Psoas muscle (tissue), 8 donors: Measurements from ENCODE around the gene FMO5. TPM values are rescaled to one million over a fixed set of nuclear protein-coding genes. Genes with fewer than 3 reads are reported as not detected.

ENCODE experiments used
- ATAC-seq, 4 donors: fragments of 200-7000 bp; cut with Tn5 transposase; one replicate each; pipeline ENCODE4 v1.9.1; 2020; ENCODE audit warnings: moderate library complexity in 3 of 4, mild to moderate bottlenecking in 2 of 4
- DNase-seq, 2 donors: peaks; one replicate each; pipeline ENCODE4 v3.0.0-alpha.2; 2020
- H3K27ac ChIP-seq: fragments of 200-600 bp; one replicate; pipeline ENCODE4 v1.8.0; 2022
- H3K27me3 ChIP-seq, 3 donors: fragments of 200-600 bp in 1 of 3; one replicate each; pipeline versions ENCODE4 v1.6.1 to v1.8.0; 2013 to 2022; ENCODE audit warnings: low read length in 2 of 3, mild to moderate bottlenecking in 2 of 3, moderate library complexity in 1 of 3; ENCODE audit not compliant: insufficient read depth in 3 of 3
- H3K36me3 ChIP-seq, 2 donors: fragments of 200-600 bp in 1 of 2; one replicate each; pipeline versions ENCODE4 v1.6.1 to v1.8.0; 2013 to 2022; ENCODE audit warnings: low read depth in 1 of 2, mild to moderate bottlenecking in 1 of 2, moderate library complexity in 1 of 2; ENCODE audit not compliant: insufficient read depth in 1 of 2
- H3K4me1 ChIP-seq: fragments of 200-600 bp; one replicate; pipeline ENCODE4 v1.8.0; 2022
- H3K4me3 ChIP-seq: fragments of 200-600 bp; one replicate; pipeline ENCODE4 v1.8.0; 2022; ENCODE audit warnings: mild to moderate bottlenecking
- H3K9me3 ChIP-seq: fragments of 200-600 bp; one replicate; pipeline ENCODE4 v1.8.0; 2022
- CTCF ChIP-seq: fragments of 200-600 bp; IDR thresholded peaks from one replicate; pipeline ENCODE4 v1.8.0; 2022; ENCODE audit warnings: antibody characterized with exemption
- WGBS, 3 donors: extraction: QIAGEN DNeasy Blood & Tissue Kit; methylation state at CpG; one replicate each; pipeline versions ENCODE4 v1.1.6 to v1.1.7; 2013; 5-methylcytosine and 5-hydroxymethylcytosine counted together
- intact Hi-C, 2 donors: fragments of 100-400 bp; cut with DNase I; formaldehyde crosslinking; loops; one replicate each; pipeline versions ENCODE4 v1.11.0 to v1.14.2; 2022
- polyA plus RNA-seq, 3 donors: library from polyadenylated mRNA; stranded (reverse); fragments of 200-250 nt; gene quantifications; one replicate each; pipeline ENCODE4 v1.2.3, GENCODE V29; 2013
- total RNA-seq, 4 donors: library from RNA; stranded (reverse); fragmentation: NEBNext Ultra II Directional in 2 of 4; extraction: Animal tissue kit (Norgen Biotek cat#: 25700) in 2 of 4; gene quantifications; one replicate each; pipeline versions ENCODE4 v1.2.1 to v1.2.4, GENCODE V29; 2021 to 2023
- donor health status: healthy with polysubstance abuse.
- donor health status: DM: no; HTN: no; CAD: no; lungs with moderate emphysema.
- donor health status: Bipolar disorder and iron deficiency.
- donor health status: healthy.
- donor health status: DM: yes; HTN: yes; CAD: no.
- donor health status: DM: no; HTN: no; CAD: no.
- donor health status: DM: no; HTN: no; CAD: no.
- donor health status: DM: yes; HTN: yes; CAD: no.

The FMO5 gene
- total and polyA plus RNA-seq, 7 donors: 0.30 to 1.4 (median 0.53) TPM

DNA sequence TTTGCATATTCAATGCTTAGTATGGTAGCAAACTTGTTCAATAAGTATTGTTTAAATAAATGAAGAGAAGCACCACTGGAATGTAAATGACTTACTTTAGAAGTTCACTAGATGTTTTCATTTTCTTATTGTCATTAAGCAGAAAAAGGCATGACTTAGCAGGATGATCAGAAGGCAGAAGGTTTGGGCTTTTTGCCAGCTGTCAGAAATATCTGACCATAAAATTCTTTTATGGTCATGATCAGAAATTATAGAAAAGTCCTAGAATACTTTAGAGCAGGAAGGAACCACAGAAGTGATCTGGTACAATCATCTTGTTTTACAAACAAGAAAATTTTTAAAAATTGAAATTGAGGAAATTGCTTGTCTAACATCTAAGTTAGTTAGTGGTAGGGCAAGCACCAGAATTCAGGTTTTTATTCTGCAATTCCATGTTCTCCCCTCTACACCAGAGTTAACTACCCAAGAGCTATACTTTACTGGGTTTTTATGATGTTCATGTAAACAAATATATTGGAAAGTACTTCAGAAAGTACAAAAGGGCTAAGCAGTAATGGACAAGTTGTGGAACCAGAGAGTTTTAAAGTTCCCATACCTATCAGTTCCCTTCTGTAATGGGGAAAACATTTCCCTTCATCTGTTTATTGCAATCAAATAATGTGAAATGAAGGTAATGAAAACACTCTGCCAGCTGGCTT lies 10.1 kb downstream of the FMO5 start:
- no peak overlapping the region for H3K4me3 ChIP-seq
- no peaks in the 10 kb centered on the region for H3K36me3 ChIP-seq
- no peaks in the 10 kb centered on the region for H3K4me1 ChIP-seq
- DNase-seq (no peak), ATAC-seq (no peak)
- H3K9me3 ChIP-seq: no peaks in the 10 kb centered on the region
- no peak for TF ChIP-seq CTCF
- no peak overlapping the region for H3K27ac ChIP-seq
- no peaks in the 10 kb centered on the region for H3K27me3 ChIP-seq
- intact Hi-C loops: no loop called here

DNA sequence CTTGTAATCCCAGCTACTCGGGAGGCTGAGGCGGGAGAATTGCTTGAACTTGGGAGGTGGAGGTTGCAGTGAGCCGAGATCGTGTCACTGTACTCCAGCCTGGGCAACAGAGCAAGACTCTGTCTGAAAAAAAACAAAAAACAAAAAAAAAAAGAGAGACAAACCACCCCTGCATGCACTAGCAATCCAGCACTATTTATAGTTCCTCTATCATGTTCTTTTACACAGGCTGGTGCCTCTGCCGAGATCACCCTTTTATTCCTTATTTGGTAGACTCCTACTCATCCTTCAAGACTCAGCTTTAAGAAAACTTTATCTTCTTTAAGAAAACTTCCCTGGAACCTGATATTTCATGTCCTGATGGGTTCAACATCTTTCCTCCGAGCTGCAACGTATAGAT lies 10.8 kb downstream of the FMO5 start:
- no peak for TF ChIP-seq CTCF
- ATAC-seq: no peak

DNA sequence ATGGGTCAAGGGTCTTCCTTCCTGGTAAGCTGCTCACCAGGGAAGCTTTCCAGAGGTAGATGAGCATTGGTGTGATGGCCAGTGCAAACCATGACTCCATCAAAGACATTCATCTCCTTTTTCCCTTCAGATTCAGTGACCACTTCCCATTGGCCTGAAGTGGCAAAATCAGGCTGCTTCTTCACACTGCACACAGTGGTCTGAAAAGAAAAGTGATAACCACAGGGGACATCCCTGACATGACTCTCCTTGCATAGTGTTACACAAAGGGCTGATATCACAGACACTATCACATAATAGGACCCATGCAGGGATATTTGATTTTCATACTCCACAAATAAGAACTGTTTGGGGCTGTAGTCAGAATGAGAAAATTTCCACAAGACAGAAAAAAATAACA lies 11.9 kb downstream of the FMO5 start:
- H3K27me3 ChIP-seq: no peaks in the 10 kb centered on the region
- ATAC-seq: no peak
- no peak for DNase-seq
- no peaks in the 10 kb centered on the region for H3K9me3 ChIP-seq
- H3K27ac ChIP-seq: no peak overlapping the region
- no peaks in the 10 kb centered on the region for H3K36me3 ChIP-seq
- TF ChIP-seq CTCF: no peak
- H3K4me1 ChIP-seq: no peaks in the 10 kb centered on the region
- no peak overlapping the region for H3K4me3 ChIP-seq
- intact Hi-C loops: no loop called here

More for the DNA sequence above, 10.8 kb downstream of the FMO5 start:
- H3K4me3 ChIP-seq: no peak overlapping the region
- H3K27ac ChIP-seq: no peak overlapping the region
- H3K9me3 ChIP-seq: no peaks in the 10 kb centered on the region
- intact Hi-C loops: no loop called here
- no peaks in the 10 kb centered on the region for H3K36me3 ChIP-seq
- no peak for DNase-seq
- no peaks in the 10 kb centered on the region for H3K27me3 ChIP-seq
- WGBS, 3 donors: 84 to 88% (median 86%) methylated on average over 7 of the region's 7 CpGs
- no peaks in the 10 kb centered on the region for H3K4me1 ChIP-seq

GRCh38 chr1:147211577-147211976 lies 13.6 kb downstream of the FMO5 start:
- Histone ChIP-seq H3K36me3 (no peaks in the 10 kb centered on the region), H3K9me3 (no peaks in the 10 kb centered on the region), H3K27ac (no peak overlapping the region), H3K4me3 (no peak overlapping the region), H3K27me3 (no peaks in the 10 kb centered on the region), H3K4me1 (no peaks in the 10 kb centered on the region)
- WGBS, 3 donors: 93 to 98% (median 97%) methylated on average over 2 of the region's 2 CpGs
- ATAC-seq (no peak), DNase-seq (no peak)
- intact Hi-C loops: no loop called here
- no peak for TF ChIP-seq CTCF

GRCh38 chr1:147210987-147211386 lies 14.2 kb downstream of the FMO5 start:
- Histone ChIP-seq H3K9me3 (no peaks in the 10 kb centered on the region), H3K36me3 (no peaks in the 10 kb centered on the region), H3K27ac (no peak overlapping the region), H3K27me3 (no peaks in the 10 kb centered on the region), H3K4me3 (no peak overlapping the region), H3K4me1 (no peaks in the 10 kb centered on the region)
- no peak for TF ChIP-seq CTCF
- DNase-seq: no peak
- ATAC-seq: no peak
- 82 to 93% (median 91%) methylated on average over 2 of the region's 2 CpGs for WGBS, 3 donors
- intact Hi-C loops: no loop called here
